Activated CD4-positive, alpha-beta T cell treated with anti-CD3 and anti-CD28 coated beads for 4 hours (primary cell): Measurements from ENCODE around the gene SLC48A1.

ENCODE experiments used
- DNase-seq, 2 donors: peaks; one replicate each; pipeline ENCODE4 v3.0.0-alpha.2; 2020

SLC48A1 gene

DNA sequence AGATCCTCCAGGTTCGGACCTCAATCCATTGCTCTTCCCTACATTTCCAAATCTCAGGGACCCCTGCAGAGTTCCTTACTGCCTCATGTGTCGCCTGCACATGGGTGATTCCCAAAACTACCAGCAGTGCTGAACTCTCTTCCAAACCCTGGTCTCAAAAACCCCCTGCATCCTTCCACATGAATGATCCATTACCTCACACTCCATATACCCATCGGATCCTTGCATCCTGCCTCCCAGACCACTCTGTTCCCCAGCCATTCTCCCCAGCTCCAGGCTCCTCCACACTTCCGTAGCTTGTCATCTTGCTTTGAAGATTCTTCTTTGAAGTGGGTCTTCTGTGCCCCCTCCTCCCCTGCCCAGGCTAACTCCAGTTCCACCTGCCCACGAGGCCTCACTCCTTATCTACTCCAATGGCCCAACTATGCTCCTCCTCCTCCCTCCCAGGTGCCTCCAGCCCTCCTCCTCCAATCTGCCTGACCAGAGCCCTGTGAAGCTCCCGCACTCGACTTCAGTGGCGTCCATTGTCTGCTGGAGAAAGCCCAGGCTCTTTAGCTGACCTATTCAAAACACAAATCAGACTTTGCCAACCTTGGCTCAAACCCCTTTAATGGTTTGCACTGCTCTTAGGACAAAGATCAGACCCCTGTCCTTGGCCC, 28.1 kb upstream of the SLC48A1 start:
- no peak for DNase-seq

DNA sequence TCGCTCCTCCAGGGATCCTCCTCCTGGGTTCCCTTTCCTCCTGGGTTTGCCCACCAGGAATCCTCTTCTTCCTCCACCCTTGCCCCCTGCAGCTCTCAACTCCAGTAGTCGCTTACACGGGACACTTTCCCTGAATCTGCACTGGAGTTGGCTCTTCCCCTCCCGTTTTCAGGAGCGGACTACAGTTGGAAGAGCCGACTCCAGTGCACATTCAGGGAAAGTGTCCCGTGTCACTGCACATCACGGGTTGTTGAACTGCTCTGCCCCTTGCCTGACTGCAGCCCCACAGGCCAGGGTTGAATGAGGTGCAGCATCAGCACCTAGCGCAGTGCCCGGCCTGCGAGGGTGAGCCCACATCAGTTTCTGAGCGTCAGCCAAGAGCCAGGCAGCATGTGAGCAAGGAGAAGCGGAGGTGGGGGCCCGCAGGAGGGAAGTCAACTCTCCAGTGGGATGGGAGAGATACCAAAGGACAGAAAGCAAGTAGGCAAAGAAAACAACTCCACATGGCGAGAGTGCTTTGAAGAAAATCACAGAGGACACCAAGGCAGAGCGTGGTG, 27.5 kb upstream of the SLC48A1 start:
- no peak for DNase-seq

DNA sequence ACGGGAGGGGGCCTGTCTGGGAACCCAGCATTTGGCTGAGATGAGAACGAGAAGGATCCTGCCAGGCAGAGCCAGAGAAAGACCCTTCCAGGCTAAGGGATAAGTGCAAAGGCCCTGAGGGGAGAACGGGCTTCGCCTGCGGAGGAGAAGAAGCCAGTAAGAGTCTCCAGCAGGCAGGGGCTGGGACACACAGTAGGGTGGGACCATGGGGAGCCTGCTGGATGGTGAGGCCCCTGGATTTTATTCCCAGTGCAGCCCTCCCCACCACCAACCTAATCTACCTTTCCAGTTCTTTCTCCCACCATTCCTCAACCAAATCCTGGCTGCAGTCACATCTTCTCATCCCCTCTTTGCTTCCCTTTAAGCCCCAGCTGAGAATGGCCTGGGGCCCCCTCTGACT, 27.0 kb upstream of the SLC48A1 start:
- DNase-seq: no peak

DNA sequence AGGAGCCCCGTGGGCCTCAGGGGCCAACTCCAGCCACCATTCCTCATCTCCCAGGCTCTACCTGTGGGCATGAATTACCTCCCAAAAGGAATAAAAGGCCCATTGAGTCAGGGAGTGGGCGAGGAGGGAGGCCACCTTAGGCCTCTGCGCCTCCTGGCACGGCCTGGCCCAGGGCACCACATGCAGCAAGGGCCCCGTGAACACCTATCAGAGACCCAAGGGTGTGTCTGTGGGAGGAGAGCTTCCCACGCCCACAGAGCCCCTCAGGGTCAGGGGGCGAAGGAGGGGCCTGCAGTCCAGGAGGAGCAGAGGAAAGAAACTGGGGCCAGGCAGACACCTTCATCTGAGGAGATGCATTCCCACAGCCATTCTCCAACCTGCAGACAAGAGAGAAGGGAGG, 26.5 kb upstream of the SLC48A1 start:
- no peak for DNase-seq

DNA sequence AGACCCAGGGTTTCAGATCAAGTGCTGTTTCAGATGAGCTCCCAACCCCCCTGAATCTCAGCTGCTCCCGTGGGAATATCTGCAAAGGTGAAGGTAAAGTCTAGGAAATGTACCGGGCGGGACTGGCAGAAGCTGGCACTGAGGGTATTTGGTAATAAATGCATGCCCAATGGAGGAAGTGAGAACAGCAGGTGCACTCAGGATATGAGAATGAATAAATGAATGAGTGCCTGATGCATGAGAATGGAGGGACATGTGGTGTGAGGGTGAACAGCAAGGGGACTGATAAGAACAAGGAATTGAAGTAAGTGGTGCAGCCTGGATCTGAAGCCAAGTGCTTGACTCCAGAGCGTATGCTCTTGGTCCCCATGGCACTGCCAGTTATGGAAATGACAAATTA, 25.9 kb upstream of the SLC48A1 start:
- DNase-seq: no peak

DNA sequence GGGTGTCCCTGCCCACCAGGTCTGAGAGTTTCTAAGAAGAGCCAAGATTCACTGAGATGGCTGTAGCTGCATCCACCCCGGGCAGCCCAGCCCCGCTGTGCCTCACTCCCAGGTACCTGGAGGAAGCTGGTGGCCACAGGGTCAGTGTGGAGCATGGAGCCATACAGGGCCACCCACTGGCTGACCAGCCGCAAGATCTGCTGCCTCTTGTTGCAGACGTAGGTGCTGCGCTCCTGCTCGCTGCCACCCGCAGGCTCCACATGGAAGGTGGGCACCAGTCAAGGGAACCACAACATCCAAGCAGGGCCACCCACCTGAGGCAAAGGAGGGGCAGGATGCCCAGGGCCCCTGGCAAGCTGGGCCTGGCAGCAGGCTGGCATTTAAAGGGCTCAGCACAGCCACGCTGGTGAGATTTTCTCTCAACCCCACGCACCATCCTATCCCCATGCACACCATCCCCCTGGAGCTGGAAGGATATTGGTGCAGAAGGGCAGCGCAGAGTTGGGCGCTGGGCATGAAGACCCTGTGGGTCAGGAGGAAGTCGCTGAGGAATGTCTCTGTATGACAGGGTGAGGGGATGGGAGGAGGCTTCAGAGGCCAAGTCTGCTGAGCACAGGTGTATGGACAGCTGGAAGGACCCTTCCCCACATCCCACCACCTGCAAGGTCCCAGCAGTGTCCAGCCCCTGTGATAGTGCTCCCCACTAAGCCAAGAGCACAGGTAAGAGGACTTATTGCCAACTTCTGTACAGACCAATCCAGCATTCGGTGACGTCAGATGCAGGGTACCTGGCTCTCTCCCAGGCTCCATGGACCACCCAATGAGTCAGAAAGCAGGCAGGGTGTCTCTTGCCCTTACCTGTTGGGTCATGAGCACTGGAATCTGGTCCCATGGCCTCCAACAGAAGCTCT, 25.2 kb upstream of the SLC48A1 start:
- no peak for DNase-seq

DNA sequence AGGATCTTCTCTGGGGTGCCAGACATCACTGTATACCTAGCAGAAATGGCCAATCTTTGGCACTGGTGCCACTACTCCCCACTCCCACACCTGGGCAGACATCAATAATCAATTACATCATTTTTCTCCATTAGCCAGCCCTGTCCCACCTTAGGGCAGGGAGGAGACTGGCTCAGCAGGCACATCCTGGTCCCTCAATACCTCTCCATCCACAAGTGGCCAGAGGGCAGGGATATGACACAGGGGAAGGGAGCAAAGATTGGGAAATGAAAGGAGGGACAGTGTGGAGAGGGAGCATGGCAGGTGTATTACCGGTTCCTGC, 24.6 kb upstream of the SLC48A1 start:
- DNase-seq: no peak

DNA sequence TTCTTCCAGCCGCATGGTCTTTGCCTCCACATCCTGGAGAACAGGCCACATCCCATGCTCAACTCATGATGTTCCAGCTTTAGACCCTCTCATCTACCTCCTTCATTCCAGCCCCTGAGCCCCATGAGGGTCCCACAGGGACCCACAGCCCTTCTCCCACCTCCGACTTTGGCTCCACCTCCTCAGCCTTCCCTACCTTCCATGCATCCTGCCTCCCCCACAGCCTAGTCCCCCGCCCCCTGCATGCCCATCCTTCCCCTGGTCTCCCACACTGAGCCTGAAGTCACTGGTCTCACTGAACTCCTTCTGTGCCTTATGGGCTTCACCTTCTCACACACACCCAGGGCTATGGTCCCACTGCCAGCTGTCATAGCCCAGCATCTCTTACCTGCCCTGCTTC, 24.1 kb upstream of the SLC48A1 start:
- no peak for DNase-seq

DNA sequence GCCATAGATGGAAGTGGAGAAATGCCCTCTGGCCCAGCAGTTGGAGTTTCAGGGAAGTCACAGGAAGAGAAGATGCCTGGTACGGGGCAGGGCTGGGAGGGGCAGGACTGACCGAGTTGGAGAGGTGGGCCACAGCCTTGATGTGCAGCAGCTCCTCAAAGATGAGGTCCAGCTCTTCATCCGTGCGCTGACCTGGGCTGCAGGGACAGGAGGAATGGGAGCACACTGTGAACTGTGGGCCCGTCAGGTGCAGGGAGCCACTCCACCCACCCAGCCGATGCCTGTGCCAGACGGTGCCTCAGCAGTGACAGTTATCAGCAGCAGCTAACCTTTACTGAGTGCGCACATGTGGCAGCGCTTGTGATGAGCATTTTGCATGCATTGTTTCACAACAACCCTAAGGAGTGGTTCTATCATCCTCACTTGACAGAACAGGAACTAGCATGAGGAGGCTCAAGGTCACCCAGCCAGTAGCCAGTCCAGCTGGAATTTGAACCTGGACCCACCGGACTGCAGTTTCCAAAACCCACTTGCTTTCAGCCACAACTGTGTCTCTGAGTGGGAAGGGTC, 22.7 kb upstream of the SLC48A1 start:
- DNase-seq: no peak

DNA sequence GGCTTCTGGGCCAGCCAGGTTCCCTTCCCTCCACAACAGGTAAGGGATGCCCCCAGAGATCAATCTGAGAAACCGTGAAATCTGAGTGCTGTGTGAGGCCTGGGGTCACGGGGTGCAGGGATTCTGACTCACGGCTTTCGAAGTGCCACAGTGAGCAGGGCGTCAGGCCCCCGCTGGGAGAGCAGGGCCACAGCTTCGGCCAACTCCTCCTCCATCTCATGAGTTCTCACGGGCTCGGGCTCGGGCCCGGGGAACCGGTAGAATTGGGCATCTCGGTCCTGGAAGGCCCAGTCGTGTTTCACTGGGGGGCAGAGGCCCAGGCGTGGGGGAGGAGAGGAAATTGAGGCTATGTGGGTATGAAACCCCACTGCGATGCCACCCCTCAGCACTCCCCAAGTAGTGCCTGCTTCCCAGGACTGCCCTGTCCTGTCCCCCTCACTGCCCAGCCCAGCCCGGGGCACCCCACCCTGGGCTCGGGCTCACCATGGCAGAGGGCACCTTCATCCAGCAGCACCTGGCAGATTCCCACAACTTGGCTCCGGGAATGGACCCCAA, 22.0 kb upstream of the SLC48A1 start:
- DNase-seq: no peak

DNA sequence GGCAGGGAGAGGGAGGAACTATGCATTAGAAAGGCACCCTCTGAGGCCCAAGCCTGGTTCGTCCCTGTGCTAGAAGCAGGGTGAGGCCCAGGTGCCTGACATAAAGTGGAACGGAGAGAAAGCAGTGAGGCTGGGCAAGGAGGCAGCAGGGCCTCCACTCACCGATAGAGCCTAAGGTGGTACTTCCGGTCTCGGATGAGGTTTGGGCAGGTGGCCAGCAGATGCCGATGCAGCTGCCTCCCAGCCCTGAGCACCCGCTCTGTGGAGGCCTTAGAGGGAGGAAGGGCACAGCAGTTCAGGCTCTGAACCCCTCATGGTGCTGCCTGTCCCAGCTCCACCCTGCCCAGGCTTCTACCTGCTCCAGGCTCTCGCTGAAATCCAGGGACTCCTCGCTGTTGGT, 21.5 kb upstream of the SLC48A1 start:
- no peak for DNase-seq

DNA sequence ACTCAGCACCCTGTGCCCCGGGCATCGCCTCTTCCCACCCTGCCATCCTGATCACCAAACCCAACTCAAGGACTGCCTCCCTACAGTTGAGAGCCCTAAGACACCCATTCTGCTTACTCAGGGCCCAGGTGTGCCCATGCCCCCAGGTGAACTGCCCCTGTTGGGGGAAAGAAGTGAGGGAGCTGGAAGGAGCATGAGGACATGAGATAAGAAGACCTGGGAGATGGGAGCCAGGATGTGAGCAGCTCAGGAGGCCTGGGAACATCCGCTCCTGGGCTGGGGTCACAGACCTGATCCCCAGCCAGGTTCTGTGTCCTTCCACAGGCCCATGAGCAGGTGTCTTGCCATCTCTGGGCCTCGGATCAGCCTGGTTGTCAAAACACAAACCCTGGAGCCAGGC, 20.9 kb upstream of the SLC48A1 start:
- DNase-seq: no peak

DNA sequence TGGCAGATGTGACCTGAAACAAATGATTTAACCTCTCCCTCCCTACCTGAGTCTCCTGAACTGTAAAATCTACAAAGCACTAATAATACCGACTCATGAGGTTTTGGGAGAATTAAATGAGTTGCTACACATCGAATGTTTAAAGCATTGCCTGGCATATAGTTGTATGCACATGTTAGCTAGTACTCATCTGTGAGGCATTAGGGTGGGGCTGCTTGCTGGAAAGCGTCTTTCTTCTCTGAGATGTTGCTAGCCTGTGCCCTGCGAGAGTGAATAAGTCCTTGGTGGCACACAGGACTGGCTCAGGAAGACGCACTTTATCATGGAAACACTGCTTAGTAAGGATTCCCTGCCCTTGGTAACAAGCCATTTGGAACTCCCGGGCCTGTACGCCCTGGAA, 20.5 kb upstream of the SLC48A1 start:
- no peak for DNase-seq

DNA sequence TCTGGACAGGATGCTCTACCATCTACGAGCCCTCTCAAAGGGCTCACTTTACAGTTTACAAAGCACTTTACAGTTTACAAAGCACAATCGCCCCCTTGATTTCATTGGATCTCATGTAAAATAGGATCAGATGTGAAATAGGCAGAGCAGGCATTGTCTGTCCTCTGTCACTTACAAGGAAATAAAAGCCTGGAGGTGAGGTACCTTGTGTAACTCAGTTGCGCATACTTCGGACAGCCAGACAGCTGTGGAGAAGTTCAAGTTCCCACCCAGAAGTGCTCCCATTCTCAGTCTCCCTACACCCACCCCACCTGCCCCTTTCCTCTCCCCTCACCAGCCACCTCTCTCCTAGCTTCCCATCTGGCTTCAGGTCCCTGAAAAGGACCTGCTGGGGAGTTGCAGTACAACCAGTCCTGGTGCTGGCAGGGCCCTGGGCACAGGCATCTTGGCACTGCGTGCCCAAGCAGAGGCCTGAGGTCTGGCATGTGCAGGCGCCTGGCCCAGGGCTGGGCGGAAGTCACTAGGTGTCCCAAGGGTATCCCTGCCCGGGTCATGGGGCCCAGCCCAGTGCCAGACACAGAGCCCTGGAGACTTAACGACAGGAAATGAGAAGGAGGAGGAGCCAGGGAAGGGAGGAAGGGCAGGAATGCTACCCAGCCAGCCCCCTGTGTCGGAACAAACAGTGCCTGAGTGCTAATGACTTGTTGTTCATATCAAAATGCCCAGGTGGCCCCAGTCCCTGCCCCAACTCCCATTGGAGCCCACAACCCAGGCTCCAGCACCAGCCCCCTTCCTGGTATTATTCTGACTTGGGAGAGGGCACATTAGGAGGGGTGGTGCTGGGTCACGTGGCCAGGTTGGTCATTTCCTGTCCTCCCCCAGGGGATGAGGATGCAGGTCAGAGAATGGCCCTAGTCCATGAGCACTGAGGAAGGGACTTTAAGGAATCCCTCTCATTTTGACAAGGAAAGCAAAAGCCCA, 19.7 kb upstream of the SLC48A1 start:
- DNase-seq: no peak

DNA sequence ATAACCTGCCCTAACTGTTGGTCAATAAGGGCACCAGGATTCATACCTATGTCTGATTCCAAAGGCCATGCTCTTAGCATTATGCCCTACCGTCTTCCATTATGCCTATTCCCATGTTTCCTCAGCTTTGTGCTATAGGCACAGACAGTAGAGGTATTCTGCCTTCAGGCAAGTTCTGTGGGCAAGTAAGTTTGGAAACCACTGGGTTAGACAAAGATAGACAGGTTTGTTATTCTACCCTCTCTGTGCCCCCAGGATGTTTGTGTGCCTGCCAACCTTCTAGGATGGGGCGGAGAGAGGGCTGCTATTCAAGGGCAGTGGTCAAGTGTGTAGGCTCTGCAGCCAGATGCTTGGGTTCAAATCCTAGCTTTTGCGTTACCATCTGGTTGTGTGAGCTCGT, 18.9 kb upstream of the SLC48A1 start:
- no peak for DNase-seq

DNA sequence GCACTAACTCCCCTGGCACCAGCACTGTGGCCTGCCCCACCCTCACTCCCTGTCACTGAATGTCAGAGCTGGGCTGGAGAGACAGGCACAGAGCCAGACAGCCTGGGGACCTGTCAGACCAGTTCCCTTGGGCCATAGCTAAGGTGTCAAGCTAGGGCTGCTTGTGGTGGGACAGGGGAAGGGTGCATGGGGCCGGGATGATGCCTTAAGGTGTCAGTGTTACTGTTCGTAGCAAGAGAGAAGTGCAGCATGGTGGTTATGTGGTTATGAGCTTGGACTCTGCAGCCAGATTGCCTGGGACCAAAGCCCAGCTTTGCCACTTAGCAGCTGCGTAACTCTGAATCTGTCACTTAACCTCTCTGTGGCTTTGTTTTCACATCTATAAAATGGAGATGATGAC, 18.2 kb upstream of the SLC48A1 start:
- no peak for DNase-seq

DNA sequence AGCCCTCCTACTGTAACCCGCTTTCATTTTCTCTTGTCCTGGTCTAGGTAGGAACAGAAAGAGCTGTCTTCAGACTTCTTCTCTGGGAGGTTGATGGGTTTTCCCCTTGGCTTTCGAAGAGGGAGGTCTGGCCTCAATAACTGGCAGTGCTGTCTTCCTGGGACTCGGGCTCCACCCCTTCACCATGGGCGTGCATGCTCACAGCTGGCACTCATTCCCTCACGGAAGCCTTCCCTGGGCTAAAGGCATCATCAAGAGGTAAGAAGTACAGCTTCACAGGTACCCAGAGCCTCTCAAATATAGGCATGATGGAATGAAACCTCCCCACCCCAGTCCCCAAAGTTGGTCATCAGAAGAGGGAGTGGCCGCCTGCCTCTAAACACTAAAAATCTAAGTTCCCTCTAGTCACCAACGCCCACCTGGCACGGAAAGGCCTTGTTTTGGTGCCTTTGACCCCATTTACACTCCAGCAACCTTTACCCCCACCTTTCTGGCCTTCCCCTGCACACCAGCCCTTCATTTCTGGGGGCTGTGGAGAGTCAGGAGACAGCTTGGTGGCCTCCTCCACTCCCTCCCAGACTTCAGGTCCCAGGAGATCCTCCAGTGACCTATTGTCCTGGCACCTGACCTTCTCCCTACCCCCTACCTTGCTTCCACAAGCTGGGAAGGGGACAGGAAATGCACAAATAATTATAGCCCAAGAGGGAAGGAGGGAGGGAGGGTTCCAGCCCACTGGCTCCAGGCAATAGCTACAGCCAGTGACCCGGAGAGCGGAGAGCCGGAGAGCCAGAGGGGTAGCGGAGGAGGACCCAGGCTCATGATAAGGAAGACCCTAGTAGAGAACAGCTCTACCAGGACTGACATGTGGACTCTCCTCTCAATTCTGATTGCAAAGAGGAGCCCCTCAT, 17.1 kb upstream of the SLC48A1 start:
- no peak for DNase-seq

DNA sequence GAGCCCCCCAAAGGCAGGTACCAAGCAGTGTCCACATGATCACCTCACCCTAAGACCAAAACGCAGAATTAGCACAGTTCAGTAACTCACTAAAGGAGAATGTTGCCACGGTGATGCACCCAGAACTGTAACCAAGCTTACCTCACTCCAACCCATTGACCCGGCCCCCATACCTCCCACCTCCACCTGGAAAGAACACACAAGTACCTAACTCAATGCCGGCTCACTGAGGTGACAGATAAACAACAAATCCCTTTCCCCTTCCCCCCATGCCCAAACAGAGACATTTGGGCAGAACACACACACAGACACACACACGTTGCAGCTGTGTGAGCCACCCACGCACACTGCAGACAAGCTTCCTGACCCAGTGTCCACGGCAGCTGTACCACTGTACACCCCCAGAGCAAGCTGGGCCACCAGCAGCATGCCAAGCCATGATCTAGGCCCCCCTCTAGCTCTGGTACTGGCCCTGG, 15.6 kb upstream of the SLC48A1 start:
- no peak for DNase-seq

DNA sequence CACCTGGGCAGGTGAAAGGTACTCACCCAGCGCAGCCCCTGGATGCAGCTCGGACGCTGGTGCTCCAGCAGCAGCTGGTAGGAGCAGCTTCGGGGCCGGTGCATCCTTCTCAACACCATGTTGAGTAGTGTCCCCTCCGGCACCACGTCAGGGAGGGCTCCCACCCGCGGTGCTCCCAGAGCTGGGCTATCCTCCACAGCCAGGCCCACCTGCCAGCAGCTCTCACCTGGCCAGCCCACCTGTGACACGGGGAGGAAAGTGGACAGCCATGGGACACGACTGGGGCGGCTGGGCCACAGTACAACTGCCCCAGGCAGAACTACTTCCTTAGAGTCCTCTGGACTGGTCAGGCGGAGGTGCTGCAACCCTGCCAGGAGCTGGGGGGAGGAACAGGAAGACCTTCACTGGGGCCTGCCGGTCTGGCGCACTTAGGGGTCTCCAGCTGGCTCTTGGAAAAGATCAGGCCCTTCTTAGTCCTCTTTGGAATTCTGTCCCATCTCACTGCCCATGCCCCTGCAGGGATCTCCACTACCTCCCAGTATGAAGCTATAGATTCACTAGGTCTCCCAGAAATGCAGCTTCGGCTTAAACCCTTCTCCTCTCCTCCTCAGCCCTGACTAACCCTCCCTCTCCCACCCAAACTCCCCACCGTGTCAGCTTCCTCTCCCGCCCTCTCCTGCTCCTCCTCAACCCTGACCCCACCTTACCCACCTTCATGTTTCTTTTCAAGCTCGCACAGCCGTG, 15.0 kb upstream of the SLC48A1 start:
- DNase-seq: no peak

DNA sequence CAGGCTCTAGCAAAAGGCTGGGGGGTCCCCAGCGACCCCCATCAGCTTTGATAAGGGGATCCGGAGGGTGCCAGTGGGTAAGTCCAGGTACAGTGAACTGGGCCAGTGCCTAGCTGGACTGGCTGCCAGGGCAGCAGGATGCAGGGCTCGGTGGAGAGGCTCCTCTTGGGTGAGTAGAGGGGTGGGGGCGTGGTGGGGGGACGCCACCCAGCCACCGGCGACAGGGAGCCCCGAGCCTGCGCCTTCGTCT, 14.5 kb upstream of the SLC48A1 start:
- no peak for DNase-seq
